Neural progenitor cell (in vitro differentiated cells): ENCODE results near the gene NCK2.

Source experiments
- EZH2 ChIP-seq: fragments of 200-600 bp; sonication (generic); IDR thresholded peaks from 2 replicates; pipeline ENCODE4 v1.6.1; 2017; ENCODE audit warnings: antibody characterized with exemption, mild to moderate bottlenecking, moderate library complexity
- EZH2phosphoT487 ChIP-seq: fragments of 200-600 bp; sonication (generic); IDR thresholded peaks from 2 replicates; pipeline ENCODE4 v1.6.1; 2017; ENCODE audit warnings: antibody characterized with exemption
- TF ChIP-seq, protein P1 (sequence below): fragments of 200-600 bp; sonication (generic); IDR thresholded peaks from 2 replicates; pipeline ENCODE4 v1.5.1; 2017; ENCODE audit warnings: antibody characterized with exemption, mild to moderate bottlenecking

DNA sequence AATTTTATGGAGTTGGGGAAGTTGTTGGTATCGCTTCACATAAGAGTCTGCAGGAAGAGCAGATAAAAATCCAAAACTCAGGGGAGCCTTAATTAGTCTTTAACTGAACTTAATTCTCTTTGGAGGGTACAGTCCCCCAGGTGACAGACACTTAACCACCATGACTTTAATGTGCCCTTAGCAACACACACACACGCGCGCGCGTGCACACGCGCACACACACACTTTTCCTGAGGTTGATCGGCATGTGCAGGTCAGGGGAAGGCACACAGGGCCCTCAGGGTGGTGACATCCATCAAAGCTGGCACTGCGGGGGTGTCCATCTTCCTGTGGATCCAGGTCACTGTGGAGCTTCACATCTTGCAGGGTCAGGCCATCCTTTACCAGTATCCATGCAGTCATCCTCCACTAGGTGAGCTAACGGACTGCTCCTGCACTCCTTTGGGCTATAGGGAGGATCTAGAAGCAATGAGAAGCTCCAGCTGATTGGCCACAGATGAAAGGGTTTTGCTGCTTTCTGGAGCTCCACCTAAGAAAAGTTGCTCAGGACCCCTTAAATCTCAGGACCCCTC is 21.9 kb upstream of the NCK2 start:
- TF ChIP-seq, protein P1, sequence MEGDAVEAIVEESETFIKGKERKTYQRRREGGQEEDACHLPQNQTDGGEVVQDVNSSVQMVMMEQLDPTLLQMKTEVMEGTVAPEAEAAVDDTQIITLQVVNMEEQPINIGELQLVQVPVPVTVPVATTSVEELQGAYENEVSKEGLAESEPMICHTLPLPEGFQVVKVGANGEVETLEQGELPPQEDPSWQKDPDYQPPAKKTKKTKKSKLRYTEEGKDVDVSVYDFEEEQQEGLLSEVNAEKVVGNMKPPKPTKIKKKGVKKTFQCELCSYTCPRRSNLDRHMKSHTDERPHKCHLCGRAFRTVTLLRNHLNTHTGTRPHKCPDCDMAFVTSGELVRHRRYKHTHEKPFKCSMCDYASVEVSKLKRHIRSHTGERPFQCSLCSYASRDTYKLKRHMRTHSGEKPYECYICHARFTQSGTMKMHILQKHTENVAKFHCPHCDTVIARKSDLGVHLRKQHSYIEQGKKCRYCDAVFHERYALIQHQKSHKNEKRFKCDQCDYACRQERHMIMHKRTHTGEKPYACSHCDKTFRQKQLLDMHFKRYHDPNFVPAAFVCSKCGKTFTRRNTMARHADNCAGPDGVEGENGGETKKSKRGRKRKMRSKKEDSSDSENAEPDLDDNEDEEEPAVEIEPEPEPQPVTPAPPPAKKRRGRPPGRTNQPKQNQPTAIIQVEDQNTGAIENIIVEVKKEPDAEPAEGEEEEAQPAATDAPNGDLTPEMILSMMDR: no peak
- no peak for TF ChIP-seq EZH2
- TF ChIP-seq EZH2phosphoT487: no peak
